GM19463 (cell line): Measurements from ENCODE around the gene THAP8.
A peak's percentile ranks its signal among the peaks of the same experiment; 100 is the strongest.

Experiments
- ATAC-seq: cut with Tn5 transposase; IDR thresholded peaks from one replicate; pipeline ENCODE4 v1.9.1; 2021; ENCODE audit warnings: mild to moderate bottlenecking, moderate library complexity; ENCODE audit not compliant: unreplicated experiment

The THAP8 gene

GRCh38 chr19:35995048-35995993, 58.8 kb downstream of the THAP8 start, which contains the start of gene SDHAF1:
Gene SDHAF1, plus strand, starts transcription at chr19:35995188. Its CDS starts 87 bp downstream, at chr19:35995275.
- peak; percentile 86 for ATAC-seq

GRCh38 chr19:35993923-35994598, 60.0 kb downstream of the THAP8 start:
- no peak for ATAC-seq

- no peak for ATAC-seq
Observed at GRCh38 chr19:35992907-35993765, 60.9 kb downstream of the THAP8 start.

GRCh38 chr19:35991731-35992450, 62.2 kb downstream of the THAP8 start:
- no peak for ATAC-seq

- ATAC-seq: no peak
Observed at GRCh38 chr19:35990771-35991730, 63.0 kb downstream of the THAP8 start.

- no peak for ATAC-seq
Observed at GRCh38 chr19:35990156-35990555, 63.9 kb downstream of the THAP8 start.

- ATAC-seq: no peak
Observed at GRCh38 chr19:35988824-35989223, 65.3 kb downstream of the THAP8 start.

- no peak for ATAC-seq
Observed at GRCh38 chr19:35987571-35987896, 66.6 kb downstream of the THAP8 start.

- no peak for ATAC-seq
Observed at GRCh38 chr19:35986664-35987570, 67.2 kb downstream of the THAP8 start.

- no peak for ATAC-seq
Observed at GRCh38 chr19:35986111-35986510, 68.0 kb downstream of the THAP8 start.
